Thoracic aorta (tissue), 2 donors: ENCODE data around the gene GNG5. TPM values are rescaled to one million over a fixed set of nuclear protein-coding genes. Genes with fewer than 3 reads are reported as not detected.

Experiments
- ATAC-seq: fragments of 150-250 bp; one replicate; pipeline ENCODE4 v1.8.0; 2017; ENCODE audit warnings: low read depth; ENCODE audit not compliant: insufficient number of reproducible peaks, low FRiP score
- DNase-seq: peaks from one replicate; pipeline ENCODE4 v3.0.0-alpha.2; 2020; ENCODE audit warnings: low spot score
- H3K27ac ChIP-seq, 2 donors: fragments of 200-600 bp; sonication (generic); 1 replicate in 1 of 2; 2 replicates in 1 of 2; pipeline ENCODE4 v1.5.1; 2016; ENCODE audit warnings: mild to moderate bottlenecking in 2 of 2, moderate library complexity in 2 of 2
- H3K27me3 ChIP-seq: fragments of 200-600 bp; sonication (generic); replicated peaks from 2 replicates; pipeline ENCODE4 v1.6.0; 2016; ENCODE audit warnings: mild to moderate bottlenecking; ENCODE audit not compliant: insufficient read depth
- H3K36me3 ChIP-seq: fragments of 200-600 bp; sonication (generic); one replicate; pipeline ENCODE4 v1.5.1; 2016
- H3K4me1 ChIP-seq, 2 donors: fragments of 200-600 bp; sonication (generic); 1 replicate in 1 of 2; 2 replicates in 1 of 2; pipeline versions ENCODE4 v1.5.1 to v1.6.0; 2016; ENCODE audit warnings: low read depth in 2 of 2, mild to moderate bottlenecking in 1 of 2; ENCODE audit not compliant: control insufficient read depth in 1 of 2
- H3K4me3 ChIP-seq: fragments of 200-600 bp; sonication (generic); 2 replicates; pipeline ENCODE4 v1.5.1; 2016; ENCODE audit warnings: mild to moderate bottlenecking
- H3K9me3 ChIP-seq: fragments of 200-600 bp; sonication (generic); 2 replicates; pipeline ENCODE4 v1.5.1; 2016
- CTCF ChIP-seq: fragments of 200-600 bp; sonication (generic); IDR thresholded peaks from one replicate; pipeline ENCODE4 v1.5.1; 2019; ENCODE audit warnings: antibody characterized with exemption
- total RNA-seq, 2 donors: library from RNA; depleted of rRNA; stranded (reverse); fragments of >200 nt; gene quantifications; one replicate each; pipeline versions ENCODE4 v1.1.0 to v1.2.3, GENCODE V29; 2016

The GNG5 gene
- total RNA-seq, 2 donors from 2014 or later: 87.2 to 128 TPM

DNA sequence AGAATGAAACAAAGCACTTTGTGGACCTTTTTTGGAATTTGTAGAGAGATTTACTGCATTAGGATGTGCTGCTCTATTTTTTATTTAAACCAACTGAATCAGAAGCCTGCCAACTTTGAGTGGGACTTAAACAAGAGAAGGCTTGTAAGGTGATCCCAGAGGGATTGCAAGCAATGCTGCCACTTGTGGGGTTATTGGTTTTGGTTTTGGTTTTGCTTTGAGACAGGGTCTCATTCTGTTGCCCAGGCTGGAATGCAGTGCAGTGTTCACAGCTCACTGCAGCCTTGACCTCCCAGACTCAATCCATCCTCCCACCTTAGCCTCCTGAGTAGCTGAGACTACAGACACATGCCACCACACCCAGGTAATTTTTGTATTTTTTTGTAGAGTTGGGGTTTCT, 32.2 kb upstream of the GNG5 start:
- TF ChIP-seq CTCF: no peak
- Histone ChIP-seq H3K27ac (no peak overlapping the region), H3K4me3 (no peak overlapping the region), H3K9me3 (no peaks in the 10 kb centered on the region), H3K4me1 (no peaks in the 10 kb centered on the region), H3K36me3 (peaks cover 5% of the 10 kb centered on the region), H3K27me3 (no peaks in the 10 kb centered on the region)
- ATAC-seq: no peak
- no peak for DNase-seq

- ATAC-seq (no peak), DNase-seq (no peak)
- Histone ChIP-seq H3K27me3 (no peaks in the 10 kb centered on the region), H3K9me3 (no peaks in the 10 kb centered on the region), H3K4me1 (no peaks in the 10 kb centered on the region), H3K36me3 (peaks cover 4% of the 10 kb centered on the region), H3K27ac (no peak overlapping the region), H3K4me3 (no peak overlapping the region)
- TF ChIP-seq CTCF: no peak
Measured at GRCh38 chr1:84525779-84526178, 19.4 kb upstream of the GNG5 start.

DNA sequence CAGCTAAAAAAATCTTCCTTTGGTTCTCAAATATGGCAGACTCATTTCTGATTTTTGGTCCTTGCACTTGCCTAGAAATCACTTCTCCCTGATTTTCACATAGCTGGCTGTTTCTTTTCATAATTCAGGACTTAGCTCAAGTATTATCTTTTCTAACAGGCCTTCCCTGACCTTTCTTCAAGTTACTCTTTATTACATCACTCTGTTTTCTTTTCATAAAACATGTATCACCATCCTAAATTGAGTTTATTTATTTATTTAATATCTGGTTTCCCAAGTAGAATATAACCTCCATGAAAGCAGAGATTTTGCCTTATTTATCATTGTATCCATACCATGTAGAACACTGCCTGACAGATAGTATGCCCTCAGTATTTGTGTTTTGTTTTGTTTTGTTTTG, 18.2 kb upstream of the GNG5 start:
- DNase-seq (no peak), ATAC-seq (no peak)
- Histone ChIP-seq H3K4me3 (no peak overlapping the region), H3K4me1 (no peaks in the 10 kb centered on the region), H3K9me3 (no peaks in the 10 kb centered on the region), H3K36me3 (peaks cover 4% of the 10 kb centered on the region), H3K27ac (no peak overlapping the region), H3K27me3 (no peaks in the 10 kb centered on the region)
- no peak for TF ChIP-seq CTCF

- ATAC-seq: no peak
- no peak for TF ChIP-seq CTCF
Measured at GRCh38 chr1:84510668-84511067, 4.3 kb upstream of the GNG5 start.

GRCh38 chr1:84510165-84510564, 3.8 kb upstream of the GNG5 start:
- no peak overlapping the region for H3K27ac ChIP-seq
- no peak for TF ChIP-seq CTCF
- H3K4me3 ChIP-seq: no peak overlapping the region
- peaks cover 0 to 7% of the 10 kb centered on the region in 2 donors for H3K4me1 ChIP-seq
- ATAC-seq (no peak), DNase-seq (no peak)
- H3K9me3 ChIP-seq: no peaks in the 10 kb centered on the region
- no peaks in the 10 kb centered on the region for H3K27me3 ChIP-seq
- H3K36me3 ChIP-seq: no peaks in the 10 kb centered on the region

More at GRCh38 chr1:84510668-84511067, 4.3 kb upstream of the GNG5 start:
- Histone ChIP-seq H3K4me3 (no peak overlapping the region), H3K27ac (no peak overlapping the region), H3K36me3 (no peaks in the 10 kb centered on the region), H3K27me3 (no peaks in the 10 kb centered on the region), H3K9me3 (no peaks in the 10 kb centered on the region), H3K4me1 (peaks cover 0 to 7% of the 10 kb centered on the region in 2 donors)
- DNase-seq: no peak
